Hematopoietic multipotent progenitor cell treated with erythropoietin and hydrocortisone succinate and interleukin-3 and kit ligand, for 4 days (in vitro differentiated cells): ENCODE measurements around the gene WASHC3.
"Not testable (repeated sequence)": the region's sequence is repeated elsewhere in the genome, so short reads cannot be mapped to it uniquely, and the experiment has no call there.

ENCODE experiments used
- DNase-seq: peaks from one replicate; pipeline ENCODE4 v3.0.0-alpha.2; 2015

Gene WASHC3

GRCh38 chr12:102050660-102051430 is 10.9 kb downstream of the WASHC3 start:
- peak; percentile 29 for DNase-seq

GRCh38 chr12:102043928-102044327 is 17.9 kb downstream of the WASHC3 start:
- no peak for DNase-seq

GRCh38 chr12:102033991-102034745 is 27.6 kb downstream of the WASHC3 start:
- DNase-seq, result peak; percentile 80

GRCh38 chr12:102031852-102032251 is 29.9 kb downstream of the WASHC3 start:
- no peak for DNase-seq

- DNase-seq, result no peak
Observed at GRCh38 chr12:102029141-102029540, 32.6 kb downstream of the WASHC3 start.

- DNase-seq, result no peak
Observed at GRCh38 chr12:102026728-102027127, 35.1 kb downstream of the WASHC3 start.

- DNase-seq, result no peak
Observed at GRCh38 chr12:102024765-102025164, 37.0 kb downstream of the WASHC3 start.

- no peak for DNase-seq
Observed at GRCh38 chr12:102023343-102023930, 38.4 kb downstream of the WASHC3 start.

- no peak for DNase-seq
Observed at GRCh38 chr12:102022286-102022685, 39.5 kb downstream of the WASHC3 start.

- peak; percentile 42 for DNase-seq
Observed at GRCh38 chr12:102021540-102022246, 40.1 kb downstream of the WASHC3 start.

GRCh38 chr12:102018607-102019006 is 43.2 kb downstream of the WASHC3 start:
- DNase-seq, result not testable (repeated sequence)

GRCh38 chr12:102016472-102016871 is 45.3 kb downstream of the WASHC3 start:
- DNase-seq, result no peak

- peak; percentile 65 for DNase-seq
Observed at GRCh38 chr12:102010265-102010994, 51.4 kb downstream of the WASHC3 start.

- no peak for DNase-seq
Observed at GRCh38 chr12:102009796-102010195, 52.0 kb downstream of the WASHC3 start.

GRCh38 chr12:102008615-102009126 is 53.1 kb downstream of the WASHC3 start:
- DNase-seq, result no peak

GRCh38 chr12:102005256-102005655 is 56.5 kb downstream of the WASHC3 start:
- no peak for DNase-seq

GRCh38 chr12:101997102-101997501 is 64.7 kb downstream of the WASHC3 start:
- no peak for DNase-seq

GRCh38 chr12:101995684-101996083 is 66.1 kb downstream of the WASHC3 start:
- no peak for DNase-seq

GRCh38 chr12:101992091-101992490 is 69.7 kb downstream of the WASHC3 start:
- no peak for DNase-seq

- no peak for DNase-seq
Observed at GRCh38 chr12:101982307-101982706, 79.5 kb downstream of the WASHC3 start.

GRCh38 chr12:101981868-101982267 is 79.9 kb downstream of the WASHC3 start:
- DNase-seq, result no peak

GRCh38 chr12:101968770-101969169 is 93.0 kb downstream of the WASHC3 start:
- no peak for DNase-seq
